Measurements from ENCODE around the gene RPL22. TPM values are rescaled to one million over a fixed set of nuclear protein-coding genes. Genes with fewer than 3 reads are reported as not detected.

The RPL22 gene
- polyA plus RNA-seq, 1 experiment, result 76.9 TPM

DNA sequence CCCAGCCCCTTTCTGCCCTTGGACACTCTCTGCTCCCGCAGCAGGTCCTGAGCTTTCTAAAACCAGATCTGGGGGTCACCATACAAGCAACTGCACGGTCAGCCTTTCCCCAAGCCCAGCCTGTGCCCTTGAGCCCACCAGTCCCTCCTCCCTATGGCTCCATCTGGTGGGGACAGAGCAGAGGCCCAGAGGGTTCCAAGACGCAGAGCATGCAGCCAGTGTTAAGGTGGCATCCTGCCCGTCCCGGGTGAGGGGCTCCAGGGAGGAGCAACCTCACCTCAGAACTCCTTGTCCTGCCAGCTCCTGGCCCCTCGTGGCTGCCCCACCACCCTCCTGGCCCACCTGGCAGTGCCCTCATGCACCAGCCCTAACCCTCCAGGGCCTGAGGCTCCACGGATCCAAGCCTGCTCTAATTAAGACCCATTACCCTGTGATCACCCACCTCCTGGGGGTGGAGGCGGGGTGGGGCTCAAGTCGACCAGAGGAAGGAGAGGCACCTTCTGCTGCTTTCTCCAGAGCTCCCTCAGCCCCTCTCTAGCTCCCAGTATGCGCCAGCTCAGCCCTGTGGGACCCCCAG, 27.8 kb downstream of the RPL22 start:
- H3K27me3 ChIP-seq (ENCODE audit: control insufficient read depth, insufficient read depth, low read length), result peaks cover 9% of the 10 kb centered on the region
- no peak for DNase-seq (ENCODE audit: low read depth)
- no peaks in the 10 kb centered on the region for H3K36me3 ChIP-seq (ENCODE audit: control insufficient read depth, insufficient read depth, low read length)
- ChIA-PET POLR2A (no interaction called here), CTCF (interaction anchor here (1.7 to 2.1 kb wide), 2 partner anchors 63 to 128 kb away, joined by 3 to 4 read pairs; no protein-coding TSS in a partner anchor)
- TF ChIP-seq, protein P1, sequence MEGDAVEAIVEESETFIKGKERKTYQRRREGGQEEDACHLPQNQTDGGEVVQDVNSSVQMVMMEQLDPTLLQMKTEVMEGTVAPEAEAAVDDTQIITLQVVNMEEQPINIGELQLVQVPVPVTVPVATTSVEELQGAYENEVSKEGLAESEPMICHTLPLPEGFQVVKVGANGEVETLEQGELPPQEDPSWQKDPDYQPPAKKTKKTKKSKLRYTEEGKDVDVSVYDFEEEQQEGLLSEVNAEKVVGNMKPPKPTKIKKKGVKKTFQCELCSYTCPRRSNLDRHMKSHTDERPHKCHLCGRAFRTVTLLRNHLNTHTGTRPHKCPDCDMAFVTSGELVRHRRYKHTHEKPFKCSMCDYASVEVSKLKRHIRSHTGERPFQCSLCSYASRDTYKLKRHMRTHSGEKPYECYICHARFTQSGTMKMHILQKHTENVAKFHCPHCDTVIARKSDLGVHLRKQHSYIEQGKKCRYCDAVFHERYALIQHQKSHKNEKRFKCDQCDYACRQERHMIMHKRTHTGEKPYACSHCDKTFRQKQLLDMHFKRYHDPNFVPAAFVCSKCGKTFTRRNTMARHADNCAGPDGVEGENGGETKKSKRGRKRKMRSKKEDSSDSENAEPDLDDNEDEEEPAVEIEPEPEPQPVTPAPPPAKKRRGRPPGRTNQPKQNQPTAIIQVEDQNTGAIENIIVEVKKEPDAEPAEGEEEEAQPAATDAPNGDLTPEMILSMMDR (IDR thresholded peaks at IDR 0.05; ENCODE audit: insufficient read depth, low read depth, low read length), result peak; percentile 63
- H3K4me3 ChIP-seq (ENCODE audit: low read depth, low read length), result no peak overlapping the region

DNA sequence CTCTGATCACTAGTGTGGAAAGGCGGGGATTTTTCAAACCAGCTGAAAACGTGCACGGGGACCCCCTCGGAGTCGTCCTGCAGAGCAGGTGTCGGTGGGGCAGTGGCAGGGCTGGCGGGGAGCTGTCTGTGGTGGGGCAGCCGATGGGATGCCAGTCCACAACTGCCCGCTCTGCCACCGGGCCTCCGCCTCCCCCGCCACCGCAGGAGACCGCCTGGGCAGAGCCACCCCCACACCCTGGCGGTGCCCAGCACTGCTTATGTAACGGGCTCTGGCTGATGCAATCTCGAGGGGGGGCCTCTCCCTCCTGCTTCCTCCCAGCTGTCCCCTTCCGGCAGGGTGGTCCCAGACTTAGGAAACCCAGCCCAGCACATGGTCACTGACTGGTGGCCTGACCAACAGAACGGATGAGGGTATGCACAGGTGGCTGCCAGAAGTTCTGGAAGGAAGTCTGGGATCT, 28.6 kb downstream of the RPL22 start:
- H3K27me3 ChIP-seq (ENCODE audit: control insufficient read depth, insufficient read depth, low read length), result peaks cover 8% of the 10 kb centered on the region
- POLR2A ChIA-PET, result interaction anchor here (0.6 kb wide), 1 partner anchor 72 kb away, joined by 3 read pairs; no protein-coding TSS in a partner anchor
- no peaks in the 10 kb centered on the region for H3K36me3 ChIP-seq (ENCODE audit: control insufficient read depth, insufficient read depth, low read length)
- H3K4me3 ChIP-seq (ENCODE audit: low read depth, low read length), result no peak overlapping the region
- no peak for DNase-seq (ENCODE audit: low read depth)
- CTCF ChIA-PET, result interaction anchor here (0.5 to 1.7 kb wide), 4 partner anchors 62 to 858 kb away, joined by 3 read pairs; no protein-coding TSS in a partner anchor
- TF ChIP-seq, protein P1 (IDR thresholded peaks at IDR 0.05; ENCODE audit: insufficient read depth, low read depth, low read length), result no peak

DNA sequence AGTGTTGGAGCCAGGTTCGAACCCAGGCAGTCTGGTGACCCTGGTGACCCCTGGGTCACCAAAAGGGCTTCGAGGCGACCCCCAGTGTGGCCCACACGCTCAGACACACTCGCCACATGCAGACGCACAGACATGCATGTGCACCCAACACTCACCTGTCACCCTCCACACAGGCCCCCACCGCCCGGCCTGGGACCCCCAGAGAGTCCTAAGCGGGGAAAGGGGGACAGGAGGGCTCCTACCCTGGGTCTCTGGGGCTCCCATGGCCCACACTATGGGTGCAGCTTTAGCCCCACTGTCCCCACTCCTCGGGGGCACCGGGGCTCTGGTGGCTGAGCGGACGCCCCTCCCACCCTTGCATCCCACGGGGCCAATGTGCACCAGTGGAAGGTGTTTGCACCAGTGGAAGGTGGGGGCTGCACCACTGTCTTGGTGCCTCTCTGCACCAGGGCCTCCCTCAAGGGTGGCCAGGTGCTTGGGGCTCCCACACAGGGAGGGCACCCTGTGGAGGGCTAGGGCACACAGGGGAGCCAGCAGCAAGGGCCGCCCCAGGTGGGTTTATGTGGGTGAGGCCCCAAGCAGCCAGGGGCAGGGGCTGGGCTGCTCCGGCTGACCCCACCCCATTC, 29.2 kb downstream of the RPL22 start:
- Histone ChIP-seq H3K4me3 (ENCODE audit: low read depth, low read length) (no peak overlapping the region), H3K36me3 (ENCODE audit: control insufficient read depth, insufficient read depth, low read length) (no peaks in the 10 kb centered on the region), H3K27me3 (ENCODE audit: control insufficient read depth, insufficient read depth, low read length) (peaks cover 8% of the 10 kb centered on the region)
- DNase-seq (ENCODE audit: low read depth), result no peak
- TF ChIP-seq, protein P1 (IDR thresholded peaks at IDR 0.05; ENCODE audit: insufficient read depth, low read depth, low read length), result no peak
- ChIA-PET POLR2A (interaction anchor here (0.6 kb wide), 1 partner anchor 71 kb away, joined by 3 read pairs; no protein-coding TSS in a partner anchor), CTCF (interaction anchor here (1.1 kb wide), 1 partner anchor 61 kb away, joined by 3 read pairs; no protein-coding TSS in a partner anchor)

DNA sequence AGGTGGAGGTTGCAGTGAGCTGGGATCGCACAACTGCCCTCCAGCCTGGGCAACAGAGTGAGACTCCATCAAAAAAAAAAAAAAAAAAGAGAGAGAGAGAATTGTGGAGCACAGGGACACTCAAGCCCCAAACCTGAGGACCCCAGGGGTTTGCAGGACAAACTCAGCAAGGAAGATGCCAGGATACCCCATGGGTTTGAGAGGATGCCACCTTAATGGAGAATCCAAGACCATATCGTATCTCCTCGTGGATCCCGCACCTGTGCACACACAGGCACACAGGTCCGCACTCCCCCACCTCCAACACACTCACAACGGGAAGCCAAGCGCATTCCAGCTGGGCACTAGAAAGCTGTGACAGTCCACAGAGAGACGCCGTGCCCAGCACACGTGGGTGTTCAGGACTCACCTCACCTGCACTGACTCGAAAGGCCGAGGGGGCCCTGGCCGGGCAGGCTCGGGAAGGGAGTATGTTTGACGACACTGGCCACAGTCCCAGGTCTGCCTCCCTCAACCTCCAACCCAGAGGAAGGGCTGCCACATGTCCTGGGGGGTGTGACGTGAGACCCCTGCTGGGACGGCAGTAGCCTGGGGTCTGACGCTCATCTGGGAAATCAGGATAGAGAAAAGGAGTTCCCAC, 30.3 kb downstream of the RPL22 start:
- Histone ChIP-seq H3K27me3 (ENCODE audit: control insufficient read depth, insufficient read depth, low read length) (peaks cover 8% of the 10 kb centered on the region), H3K4me3 (ENCODE audit: low read depth, low read length) (no peak overlapping the region), H3K36me3 (ENCODE audit: control insufficient read depth, insufficient read depth, low read length) (no peaks in the 10 kb centered on the region)
- TF ChIP-seq, protein P1 (IDR thresholded peaks at IDR 0.05; ENCODE audit: insufficient read depth, low read depth, low read length), result no peak
- ChIA-PET CTCF (interaction anchor here (0.9 kb wide), 1 partner anchor 10 kb away, joined by 3 read pairs; no protein-coding TSS in a partner anchor), POLR2A (no interaction called here)
- DNase-seq (ENCODE audit: low read depth), result no peak

Data from BJ (cell line).